ENCODE data around the gene CALM3. TPM values are rescaled to one million over a fixed set of nuclear protein-coding genes. Genes with fewer than 3 reads are reported as not detected.
"Not testable (repeated sequence)": the region's sequence is repeated elsewhere in the genome, so short reads cannot be mapped to it uniquely, and the experiment has no call there.

Gene CALM3
- total and polyA plus RNA-seq, 2 of the 4 experiments (the other 2 are of a cell fraction), result 91.6 to 501 TPM

GRCh38 chr19:46628970-46629369 is 27.8 kb downstream of the CALM3 start:
- H2AFZ ChIP-seq (replicated peaks; ENCODE audit: low read length, poor library complexity); H3K9me3 ChIP-seq (ENCODE audit: control insufficient read depth, insufficient read depth, low read length); H3K4me2 ChIP-seq (ENCODE audit: low read depth, low read length); DNase-seq; H2BK15ac ChIP-seq (ENCODE audit: low read depth, low read length); H4K5ac ChIP-seq (ENCODE audit: low read depth, low read length); H3K23ac ChIP-seq (ENCODE audit: low read depth, low read length); H3K27me3 ChIP-seq (ENCODE audit: control insufficient read depth, insufficient read depth, low read length); H3K14ac ChIP-seq (replicated peaks; ENCODE audit: low read depth, low read length); H3K56ac ChIP-seq (ENCODE audit: extremely low read depth, insufficient read depth, low read length); POLR2A ChIA-PET (ENCODE audit: unreplicated experiment); H3K27ac ChIP-seq (ENCODE audit: insufficient read depth, low read length); intact Hi-C loops (cut with micrococcal nuclease); in situ Hi-C loops (cut with MboI; ENCODE audit: low sequenced_read_pairs); H3K4me3 ChIP-seq (ENCODE audit: insufficient read depth, low read depth, low read length); H2AK5ac ChIP-seq (ENCODE audit: low read depth, low read length); dilution Hi-C loops (cut with HindIII; ENCODE audit: low sequenced_read_pairs, unreplicated experiment); H4K91ac ChIP-seq (ENCODE audit: insufficient read depth, low read depth, low read length); H2BK5ac ChIP-seq (ENCODE audit: low read depth, low read length, poor library complexity, severe bottlenecking); H3K4ac ChIP-seq (ENCODE audit: low read depth, low read length); H3K9ac ChIP-seq (ENCODE audit: low read depth, low read length); H3K36me3 ChIP-seq (ENCODE audit: control insufficient read depth, insufficient read depth, low read length); BruUV-seq (replicated peaks); H3K79me1 ChIP-seq (ENCODE audit: low read depth in 1 of 2, low read length in 2 of 2); H3K18ac ChIP-seq (ENCODE audit: low read depth, low read length); H4K20me1 ChIP-seq (ENCODE audit: insufficient read depth, low read length); H4K8ac ChIP-seq (ENCODE audit: low read depth in 2 of 2, low read length in 2 of 2); H2BK120ac ChIP-seq (ENCODE audit: low read depth, low read length); H2BK20ac ChIP-seq (ENCODE audit: low read depth, low read length); H2AK9ac ChIP-seq (replicated peaks; ENCODE audit: low read depth, low read length, poor library complexity); ATAC-seq (ENCODE audit: low read depth): not testable (repeated sequence)
- Histone ChIP-seq H3K4me1 (ENCODE audit: control insufficient read depth, insufficient read depth, low read length) (peaks cover 28% of the 10 kb centered on the region), H3K9me1 (ENCODE audit: insufficient read depth, low read length) (peaks cover 14% of the 10 kb centered on the region)
- CTCF ChIA-PET, result interaction anchor here (1.0 to 1.1 kb wide), 2 partner anchors 15 to 33 kb away, joined by 3 to 4 read pairs; no protein-coding TSS in a partner anchor
- WGBS, 2 experiments (ENCODE audit: extremely low coverage in 2 of 2, insufficient read length in 1 of 2), result no CpG with 5 or more reads among the region's 7 CpGs

Data from IMR-90 (cell line).